Stomach (tissue), 19 donors: ENCODE data around the gene RP2. TPM values are rescaled to one million over a fixed set of nuclear protein-coding genes. Genes with fewer than 3 reads are reported as not detected.
A peak's percentile ranks its signal among the peaks of the same experiment; 100 is the strongest.

ENCODE experiments used
- DNase-seq, 2 donors: peaks; one replicate each; pipeline versions ENCODE4 v3.0.0 to v3.0.0-alpha.2; 2013 to 2019
- H3K27ac ChIP-seq, 5 donors: fragments of 200-600 bp in 4 of 5; sonication (generic) in 4 of 5; one replicate each; pipeline ENCODE4 v1.5.1; 2013 to 2019; ENCODE audit warnings: mild to moderate bottlenecking in 1 of 5, moderate library complexity in 1 of 5
- H3K27me3 ChIP-seq, 3 donors: fragments of 200-600 bp; sonication (generic); one replicate each; pipeline ENCODE4 v1.5.1; 2017 to 2019; ENCODE audit warnings: mixed run types in 1 of 3
- H3K36me3 ChIP-seq, 4 donors: fragments of 200-600 bp; sonication (generic); 1 replicate in 3 of 4; 2 replicates in 1 of 4; pipeline ENCODE4 v1.5.1; 2016 to 2019
- H3K4me1 ChIP-seq, 4 donors: fragments of 200-600 bp; sonication (generic); one replicate each; pipeline ENCODE4 v1.5.1; 2016 to 2019
- H3K4me3 ChIP-seq, 4 donors: fragments of 200-600 bp; sonication (generic) in 3 of 4; one replicate each; pipeline ENCODE4 v1.5.1; 2016 to 2019; ENCODE audit warnings: mild to moderate bottlenecking in 1 of 4
- H3K9me3 ChIP-seq, 4 donors: fragments of 200-600 bp; sonication (generic); one replicate each; pipeline ENCODE4 v1.5.1; 2016 to 2019
- EP300 ChIP-seq: sonication (generic); formaldehyde crosslinking; IDR thresholded peaks from one replicate; pipeline ENCODE4 v1.6.1; 2017; ENCODE audit warnings: antibody characterized with exemption
- POLR2A ChIP-seq, 4 donors: fragments of 450-650 bp; IDR thresholded peaks; one replicate each; pipeline ENCODE4 v1.6.1; 2016; ENCODE audit warnings: antibody characterized with exemption in 4 of 4, control low read depth in 2 of 4, mild to moderate bottlenecking in 1 of 4, moderate library complexity in 1 of 4
- POLR2AphosphoS5 ChIP-seq, 3 donors: sonication (generic); formaldehyde crosslinking; IDR thresholded peaks; one replicate each; pipeline ENCODE4 v1.6.1; 2016; ENCODE audit warnings: antibody characterized with exemption in 3 of 3
- WGBS, 5 donors: extraction: QIAGEN DNeasy Blood & Tissue Kit in 3 of 5; methylation state at CpG; one replicate each; pipeline versions ENCODE4 v1.1.5 to v1.1.7; 2013 to 2018; 5-methylcytosine and 5-hydroxymethylcytosine counted together
- intact Hi-C: fragments of 100-400 bp; cut with DNase I; formaldehyde crosslinking; loops from one replicate; pipeline ENCODE4 v1.15.1; 2023; ENCODE audit warnings: low total_unique reads
- long read RNA-seq, 10 donors: transcript quantifications; one replicate each; lab custom pipeline, GENCODE V29; 2026
- polyA plus RNA-seq, 3 donors: library from polyadenylated mRNA; stranded (reverse); fragments of 200-250 nt; gene quantifications; one replicate each; pipeline ENCODE4 v1.2.3, GENCODE V29; 2013
- total RNA-seq, 5 donors: library from RNA; depleted of rRNA; stranded (reverse); fragments of >200 nt; gene quantifications; one replicate each; pipeline versions ENCODE4 v1.1.0 to v1.2.3, GENCODE V29; 2014 to 2016
- TF ChIP-seq, protein P1 (sequence below), 7 experiments: fragments of 450-650 bp in 4 of 7; fragments of 200-600 bp in 3 of 7; sonication (generic) in 3 of 7; IDR thresholded peaks; one replicate each; pipeline ENCODE4 v1.5.1; 2016 to 2019; ENCODE audit warnings: antibody characterized with exemption in 7 of 7, control low read depth in 2 of 7, mild to moderate bottlenecking in 1 of 7
- donor health status: healthy with polysubstance abuse.
- donor health status: Bipolar disorder and iron deficiency.
- donor health status: healthy.

The RP2 gene
- total RNA-seq (10 to 100 TPM in 2 of 5 donors, 1 to 10 TPM in 2, under 1 TPM in 1; 0.58 to 25.5 (median 7.5) TPM), polyA plus RNA-seq (1 to 10 TPM; 3.6 to 7.9 (median 5.2) TPM)
- long read RNA-seq, donor 1, partial matches to known transcripts = 0 of 1 reads
- long read RNA-seq, donor 1, other reads (novel, unspliced or antisense) = 0 of 1 reads
- long read RNA-seq, donor 2, partial matches to known transcripts = 0 of 3 reads
- long read RNA-seq, donor 2, other reads (novel, unspliced or antisense) = 0 of 3 reads
- long read RNA-seq, donor 3, partial matches to known transcripts = 0 of 1 reads
- long read RNA-seq, donor 3, other reads (novel, unspliced or antisense) = 0 of 1 reads
- long read RNA-seq, donor 4, partial matches to known transcripts = 0 of 1 reads
- long read RNA-seq, donor 4, other reads (novel, unspliced or antisense) = 0 of 1 reads
- long read RNA-seq, donor 5, partial matches to known transcripts = 0 of 1 reads
- long read RNA-seq, donor 5, other reads (novel, unspliced or antisense) = 0 of 1 reads
- long read RNA-seq, donor 6, partial matches to known transcripts = 0 of 2 reads
- long read RNA-seq, donor 6, other reads (novel, unspliced or antisense) = 0 of 2 reads
- long read RNA-seq, donor 7, partial matches to known transcripts = 7 of 11 reads
- long read RNA-seq, donor 7, other reads (novel, unspliced or antisense) = 0 of 11 reads
- long read RNA-seq, donor 8, partial matches to known transcripts = 0 of 3 reads
- long read RNA-seq, donor 8, other reads (novel, unspliced or antisense) = 0 of 3 reads
- long read RNA-seq, donor 9, partial matches to known transcripts = 0 of 1 reads
- long read RNA-seq, donor 9, other reads (novel, unspliced or antisense) = 0 of 1 reads
- long read RNA-seq, donor 10 = 0 reads

DNA sequence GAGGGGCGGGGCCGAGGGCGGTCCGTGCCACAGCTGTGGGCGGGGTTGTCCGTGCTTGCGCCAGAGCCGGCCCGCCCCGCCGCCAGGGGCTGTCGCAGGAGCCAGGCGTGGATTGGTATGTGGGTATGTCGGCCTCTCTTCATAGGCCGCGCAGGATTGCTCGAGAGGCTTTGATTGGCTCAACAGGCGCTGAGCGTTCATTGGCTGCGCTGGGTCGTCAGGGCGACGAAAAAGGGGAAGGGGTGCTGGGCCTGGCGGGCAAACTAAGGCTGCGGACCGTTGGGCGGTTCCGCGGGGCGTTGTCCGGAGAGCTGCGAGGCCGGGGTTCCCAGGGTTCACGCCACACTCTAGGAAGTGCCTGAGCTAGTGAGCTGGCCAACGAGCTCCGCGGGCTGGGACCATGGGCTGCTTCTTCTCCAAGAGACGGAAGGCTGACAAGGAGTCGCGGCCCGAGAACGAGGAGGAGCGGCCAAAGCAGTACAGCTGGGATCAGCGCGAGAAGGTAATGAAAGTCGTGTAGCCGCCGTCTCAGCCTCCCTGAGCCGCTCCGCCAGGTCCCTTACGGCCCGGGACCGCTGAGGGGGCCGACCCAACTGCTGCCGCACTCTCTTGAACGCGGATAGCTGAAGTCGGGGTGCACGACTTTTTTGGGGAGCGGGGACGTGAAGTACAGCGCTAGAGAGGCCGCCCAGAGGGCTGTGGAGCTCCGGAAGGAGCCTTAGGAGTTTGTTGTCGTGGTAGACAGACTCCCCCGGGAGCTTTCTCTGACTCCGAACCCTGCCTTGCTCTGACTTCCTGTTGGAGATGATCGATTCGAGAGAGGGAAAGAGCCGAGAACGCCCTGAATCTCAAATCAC, at the start of gene RP2:
Gene RP2 (plus strand): TSS at position 343 of the 857 bp plus-strand sequence. CDS start 58 bp downstream, at position 401.
- no peaks in the 10 kb centered on the region for H3K27me3 ChIP-seq
- TF ChIP-seq POLR2A (IDR thresholded peaks at IDR 0.05) (peak in 2 of 4 donors; percentile 47 to 79), POLR2AphosphoS5 (IDR thresholded peaks at IDR 0.05) (peak; percentile 68 to 88 (median 84)), EP300 (no peak)
- TF ChIP-seq, protein P1, sequence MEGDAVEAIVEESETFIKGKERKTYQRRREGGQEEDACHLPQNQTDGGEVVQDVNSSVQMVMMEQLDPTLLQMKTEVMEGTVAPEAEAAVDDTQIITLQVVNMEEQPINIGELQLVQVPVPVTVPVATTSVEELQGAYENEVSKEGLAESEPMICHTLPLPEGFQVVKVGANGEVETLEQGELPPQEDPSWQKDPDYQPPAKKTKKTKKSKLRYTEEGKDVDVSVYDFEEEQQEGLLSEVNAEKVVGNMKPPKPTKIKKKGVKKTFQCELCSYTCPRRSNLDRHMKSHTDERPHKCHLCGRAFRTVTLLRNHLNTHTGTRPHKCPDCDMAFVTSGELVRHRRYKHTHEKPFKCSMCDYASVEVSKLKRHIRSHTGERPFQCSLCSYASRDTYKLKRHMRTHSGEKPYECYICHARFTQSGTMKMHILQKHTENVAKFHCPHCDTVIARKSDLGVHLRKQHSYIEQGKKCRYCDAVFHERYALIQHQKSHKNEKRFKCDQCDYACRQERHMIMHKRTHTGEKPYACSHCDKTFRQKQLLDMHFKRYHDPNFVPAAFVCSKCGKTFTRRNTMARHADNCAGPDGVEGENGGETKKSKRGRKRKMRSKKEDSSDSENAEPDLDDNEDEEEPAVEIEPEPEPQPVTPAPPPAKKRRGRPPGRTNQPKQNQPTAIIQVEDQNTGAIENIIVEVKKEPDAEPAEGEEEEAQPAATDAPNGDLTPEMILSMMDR (IDR thresholded peaks at IDR 0.05) = peak in 1 of 7 experiments; percentile 34
- H3K9me3 ChIP-seq = no peaks in the 10 kb centered on the region
- 0 to 45% (median 9%) methylated on average over 33 to 71 of the region's 71 CpGs for WGBS, 5 donors
- H3K4me1 ChIP-seq = peaks cover 0 to 38% (median 6%) of the 10 kb centered on the region in 4 donors
- no peaks in the 10 kb centered on the region for H3K36me3 ChIP-seq
- H3K4me3 ChIP-seq = peak within 1 kb of the TSS; percentile 64 to 71 (median 65)
- peak within 1 kb of the TSS; percentile 88 to 95 (median 92) for H3K27ac ChIP-seq
- intact Hi-C loops = no loop called here
- DNase-seq = peak; percentile 90 to 97

DNA sequence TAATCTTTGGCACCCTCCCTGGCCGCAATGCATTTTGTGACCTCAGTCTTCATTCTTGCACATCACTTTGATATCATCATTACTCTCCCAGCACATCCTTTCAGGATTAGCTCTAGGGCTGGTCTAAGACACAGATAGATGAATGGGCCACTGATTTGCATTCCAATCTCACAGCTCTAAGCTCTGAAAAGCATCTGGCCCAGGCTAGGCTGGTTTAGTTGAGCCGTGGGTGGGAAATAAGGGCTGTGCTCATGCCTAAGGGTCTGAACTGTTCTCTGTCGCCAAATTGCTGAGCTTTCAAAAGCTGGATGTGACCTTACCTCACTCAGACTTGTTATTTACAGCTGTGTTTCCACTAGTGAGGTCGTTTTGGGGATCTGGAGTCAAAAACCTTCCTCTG, 47.9 kb upstream of the RP2 start:
- intact Hi-C loops = no loop called here
- H3K4me3 ChIP-seq = no peak overlapping the region
- no peaks in the 10 kb centered on the region for H3K9me3 ChIP-seq
- WGBS, 5 donors = 52 to 69% (median 63%) methylated on average over 4 of the region's 4 CpGs
- H3K27ac ChIP-seq = no peak overlapping the region
- no peak for TF ChIP-seq POLR2AphosphoS5 (IDR thresholded peaks at IDR 0.05)
- TF ChIP-seq, protein P1 (IDR thresholded peaks at IDR 0.05) = no peak
- H3K4me1 ChIP-seq = peaks cover 0 to 19% (median 14%) of the 10 kb centered on the region in 4 donors
- no peaks in the 10 kb centered on the region for H3K36me3 ChIP-seq
- DNase-seq = no peak
- H3K27me3 ChIP-seq = no peaks in the 10 kb centered on the region

DNA sequence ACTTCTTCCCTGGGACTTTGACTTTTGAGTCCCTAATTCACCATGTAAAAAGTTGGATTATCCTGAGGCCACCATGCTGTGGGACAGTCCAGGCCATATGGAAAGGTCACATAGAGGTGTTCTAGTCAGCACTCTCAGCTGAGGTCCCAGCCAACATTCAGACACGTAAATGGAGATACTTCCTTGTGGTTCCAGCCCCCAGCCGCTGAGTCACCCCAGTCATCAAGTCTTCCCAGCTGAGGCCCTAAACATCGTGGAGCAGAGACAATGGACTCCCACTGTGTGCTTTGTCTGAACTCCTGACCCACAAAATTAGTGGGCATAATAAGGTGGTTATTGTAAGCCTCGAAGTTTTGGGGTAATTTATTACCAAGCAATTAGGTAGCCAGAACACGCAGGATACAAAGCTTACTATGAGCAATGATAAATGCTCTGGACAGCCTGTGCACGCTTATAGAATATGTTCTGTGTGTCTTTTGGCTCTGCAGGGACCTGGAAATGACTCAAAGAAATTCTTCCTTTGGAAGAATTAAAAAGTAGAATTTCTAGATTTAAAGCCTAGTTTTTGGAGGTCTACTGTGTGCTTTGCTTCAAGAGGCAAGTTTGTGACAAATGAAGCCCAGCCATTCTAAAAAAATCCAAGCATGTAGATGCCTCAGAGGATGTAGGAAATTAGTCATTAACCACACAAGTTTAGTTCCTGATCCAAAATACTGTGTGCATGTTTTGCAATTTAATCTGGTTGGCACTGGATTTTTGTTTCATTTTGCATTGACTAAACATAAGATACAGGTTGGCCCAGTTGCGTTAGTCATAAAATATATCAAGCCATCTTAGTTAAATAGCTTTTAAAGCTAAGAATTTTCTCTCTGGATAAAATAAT, 44.7 kb upstream of the RP2 start:
- no peaks in the 10 kb centered on the region for H3K27me3 ChIP-seq
- H3K4me1 ChIP-seq = peaks cover 0 to 19% (median 14%) of the 10 kb centered on the region in 4 donors
- peak; percentile 41 to 76 for DNase-seq
- no peaks in the 10 kb centered on the region for H3K9me3 ChIP-seq
- 11 to 30% (median 22%) methylated on average over 7 of the region's 7 CpGs for WGBS, 5 donors
- TF ChIP-seq, protein P1 (IDR thresholded peaks at IDR 0.05) = no peak
- TF ChIP-seq POLR2AphosphoS5 (IDR thresholded peaks at IDR 0.05) (peak in 2 of 3 donors; percentile 61 to 68), POLR2A (IDR thresholded peaks at IDR 0.05) (no peak), EP300 (no peak)
- intact Hi-C loops = no loop called here
- H3K36me3 ChIP-seq = no peaks in the 10 kb centered on the region
- H3K27ac ChIP-seq = peak overlapping the region; percentile 44 to 78 (median 61)
- no peak overlapping the region for H3K4me3 ChIP-seq
